ENCODE measurements around the gene SPOCD1. TPM values are rescaled to one million over a fixed set of nuclear protein-coding genes. Genes with fewer than 3 reads are reported as not detected.

Gene SPOCD1
- total and polyA plus RNA-seq, 4 donors, result under 0.01 to 0.19 (median 0.12) TPM; not detected in 1

- TF ChIP-seq, protein P1, sequence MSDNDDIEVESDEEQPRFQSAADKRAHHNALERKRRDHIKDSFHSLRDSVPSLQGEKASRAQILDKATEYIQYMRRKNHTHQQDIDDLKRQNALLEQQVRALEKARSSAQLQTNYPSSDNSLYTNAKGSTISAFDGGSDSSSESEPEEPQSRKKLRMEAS (IDR thresholded peaks at IDR 0.05), result no peak
- TF ChIP-seq, protein P2, sequence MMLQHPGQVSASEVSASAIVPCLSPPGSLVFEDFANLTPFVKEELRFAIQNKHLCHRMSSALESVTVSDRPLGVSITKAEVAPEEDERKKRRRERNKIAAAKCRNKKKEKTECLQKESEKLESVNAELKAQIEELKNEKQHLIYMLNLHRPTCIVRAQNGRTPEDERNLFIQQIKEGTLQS (IDR thresholded peaks at IDR 0.05), result no peak
- Histone ChIP-seq H3K36me3 (ENCODE audit: control insufficient read depth in 4 of 4, insufficient read depth in 3 of 4, low read depth in 1 of 4, low read length in 3 of 4) (no peaks in the 10 kb centered on the region), H3K4me1 (ENCODE audit: control insufficient read depth in 4 of 4, insufficient read depth in 4 of 4, low read length in 3 of 4) (peaks cover 3 to 20% (median 9%) of the 10 kb centered on the region in 4 donors), H3K4me3 (ENCODE audit: low read depth in 1 of 3, low read length in 3 of 3) (peak overlapping the region in 1 of 3 donors; percentile 63), H3K9ac (ENCODE audit: low read depth in 1 of 2, low read length in 2 of 2) (no peak overlapping the region), H3K27me3 (ENCODE audit: control insufficient read depth in 4 of 4, insufficient read depth in 4 of 4, low read length in 3 of 4) (peaks cover 2 to 23% (median 8%) of the 10 kb centered on the region in 4 donors), H3K9me3 (ENCODE audit: control insufficient read depth in 4 of 4, low read length in 3 of 4) (no peaks in the 10 kb centered on the region), H3K27ac (ENCODE audit: low read depth in 1 of 2, low read length in 2 of 2) (no peak overlapping the region)
- DNase-seq (ENCODE audit: low spot score), result no peak
- WGBS, result 1% methylated on average over 93 of the region's 93 CpGs
Measured at GRCh38 chr1:31763671-31764311, 52.0 kb downstream of the SPOCD1 start.

DNA sequence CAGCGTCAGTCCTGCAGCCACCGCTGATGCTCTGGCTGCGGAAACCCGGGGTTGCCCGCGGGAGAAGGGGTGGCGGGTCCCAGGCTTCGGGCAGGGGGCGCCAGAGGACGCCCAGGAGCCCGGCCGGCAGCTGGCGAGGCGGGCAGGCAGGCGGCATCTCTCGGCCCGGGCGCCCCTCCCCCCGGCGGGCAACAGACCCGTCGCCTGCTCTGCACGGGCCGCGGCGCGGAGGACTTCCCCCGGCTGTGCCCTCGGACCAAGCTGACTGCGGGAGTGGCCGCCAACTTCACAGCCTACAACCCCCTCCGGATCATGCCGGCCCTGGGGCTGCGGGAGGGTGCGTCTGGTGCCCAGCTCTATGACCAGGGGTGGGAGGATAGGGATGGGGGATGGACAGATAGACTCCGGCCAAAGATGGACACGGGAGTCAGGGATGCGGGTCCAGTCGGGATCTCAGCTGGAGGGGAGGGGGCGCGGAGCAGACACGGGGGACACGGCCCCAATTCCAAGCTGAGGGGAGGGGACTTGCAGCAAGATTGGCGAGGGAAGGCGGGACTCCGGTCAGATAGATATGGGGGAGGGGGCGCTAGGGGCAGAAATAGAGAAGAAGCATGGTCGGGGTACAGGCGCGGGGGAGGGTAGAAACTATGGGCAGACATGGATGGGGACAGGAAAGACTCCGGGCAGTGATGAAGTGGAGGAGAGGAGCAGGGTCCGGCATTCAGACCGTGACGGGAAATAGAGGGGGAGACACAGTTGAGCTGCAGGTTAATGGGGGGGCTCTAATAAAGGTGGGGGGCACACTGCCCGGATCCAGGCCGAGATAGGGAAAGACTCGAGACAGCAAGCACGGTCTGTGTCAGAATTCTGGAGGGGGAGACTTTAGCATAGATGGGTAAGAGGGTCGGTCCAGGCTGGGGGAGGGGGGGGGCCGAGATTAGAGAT, 52.8 kb downstream of the SPOCD1 start:
- DNase-seq (ENCODE audit: low spot score), result peak; percentile 50
- H3K27me3 ChIP-seq (ENCODE audit: control insufficient read depth in 4 of 4, insufficient read depth in 4 of 4, low read length in 3 of 4), result peaks cover 2 to 23% (median 8%) of the 10 kb centered on the region in 4 donors
- H3K9ac ChIP-seq (ENCODE audit: low read depth in 1 of 2, low read length in 2 of 2), result no peak overlapping the region

More for the DNA sequence above, 52.8 kb downstream of the SPOCD1 start:
- Histone ChIP-seq H3K9me3 (ENCODE audit: control insufficient read depth in 4 of 4, low read length in 3 of 4) (no peaks in the 10 kb centered on the region), H3K4me1 (ENCODE audit: control insufficient read depth in 4 of 4, insufficient read depth in 4 of 4, low read length in 3 of 4) (peaks cover 3 to 20% (median 9%) of the 10 kb centered on the region in 4 donors), H3K4me3 (ENCODE audit: low read depth in 1 of 3, low read length in 3 of 3) (peak overlapping the region in 1 of 3 donors; percentile 63), H3K27ac (ENCODE audit: low read depth in 1 of 2, low read length in 2 of 2) (no peak overlapping the region), H3K36me3 (ENCODE audit: control insufficient read depth in 4 of 4, insufficient read depth in 3 of 4, low read depth in 1 of 4, low read length in 3 of 4) (no peaks in the 10 kb centered on the region)
- no peak for TF ChIP-seq HNF4A (conservative IDR thresholded peaks at IDR 0.05)
- no peak for TF ChIP-seq FOXA1 (IDR thresholded peaks at IDR 0.05)
- TF ChIP-seq ZBTB33 (IDR thresholded peaks at IDR 0.05), result no peak
- TF ChIP-seq RXRA (IDR thresholded peaks at IDR 0.05), result no peak
- TF ChIP-seq, protein P3, sequence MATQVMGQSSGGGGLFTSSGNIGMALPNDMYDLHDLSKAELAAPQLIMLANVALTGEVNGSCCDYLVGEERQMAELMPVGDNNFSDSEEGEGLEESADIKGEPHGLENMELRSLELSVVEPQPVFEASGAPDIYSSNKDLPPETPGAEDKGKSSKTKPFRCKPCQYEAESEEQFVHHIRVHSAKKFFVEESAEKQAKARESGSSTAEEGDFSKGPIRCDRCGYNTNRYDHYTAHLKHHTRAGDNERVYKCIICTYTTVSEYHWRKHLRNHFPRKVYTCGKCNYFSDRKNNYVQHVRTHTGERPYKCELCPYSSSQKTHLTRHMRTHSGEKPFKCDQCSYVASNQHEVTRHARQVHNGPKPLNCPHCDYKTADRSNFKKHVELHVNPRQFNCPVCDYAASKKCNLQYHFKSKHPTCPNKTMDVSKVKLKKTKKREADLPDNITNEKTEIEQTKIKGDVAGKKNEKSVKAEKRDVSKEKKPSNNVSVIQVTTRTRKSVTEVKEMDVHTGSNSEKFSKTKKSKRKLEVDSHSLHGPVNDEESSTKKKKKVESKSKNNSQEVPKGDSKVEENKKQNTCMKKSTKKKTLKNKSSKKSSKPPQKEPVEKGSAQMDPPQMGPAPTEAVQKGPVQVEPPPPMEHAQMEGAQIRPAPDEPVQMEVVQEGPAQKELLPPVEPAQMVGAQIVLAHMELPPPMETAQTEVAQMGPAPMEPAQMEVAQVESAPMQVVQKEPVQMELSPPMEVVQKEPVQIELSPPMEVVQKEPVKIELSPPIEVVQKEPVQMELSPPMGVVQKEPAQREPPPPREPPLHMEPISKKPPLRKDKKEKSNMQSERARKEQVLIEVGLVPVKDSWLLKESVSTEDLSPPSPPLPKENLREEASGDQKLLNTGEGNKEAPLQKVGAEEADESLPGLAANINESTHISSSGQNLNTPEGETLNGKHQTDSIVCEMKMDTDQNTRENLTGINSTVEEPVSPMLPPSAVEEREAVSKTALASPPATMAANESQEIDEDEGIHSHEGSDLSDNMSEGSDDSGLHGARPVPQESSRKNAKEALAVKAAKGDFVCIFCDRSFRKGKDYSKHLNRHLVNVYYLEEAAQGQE (IDR thresholded peaks at IDR 0.05), result no peak
- no peak for TF ChIP-seq NR2F2 (IDR thresholded peaks at IDR 0.05)
- no peak for TF ChIP-seq TAF1 (conservative IDR thresholded peaks at IDR 0.05)
- TF ChIP-seq, protein P4, sequence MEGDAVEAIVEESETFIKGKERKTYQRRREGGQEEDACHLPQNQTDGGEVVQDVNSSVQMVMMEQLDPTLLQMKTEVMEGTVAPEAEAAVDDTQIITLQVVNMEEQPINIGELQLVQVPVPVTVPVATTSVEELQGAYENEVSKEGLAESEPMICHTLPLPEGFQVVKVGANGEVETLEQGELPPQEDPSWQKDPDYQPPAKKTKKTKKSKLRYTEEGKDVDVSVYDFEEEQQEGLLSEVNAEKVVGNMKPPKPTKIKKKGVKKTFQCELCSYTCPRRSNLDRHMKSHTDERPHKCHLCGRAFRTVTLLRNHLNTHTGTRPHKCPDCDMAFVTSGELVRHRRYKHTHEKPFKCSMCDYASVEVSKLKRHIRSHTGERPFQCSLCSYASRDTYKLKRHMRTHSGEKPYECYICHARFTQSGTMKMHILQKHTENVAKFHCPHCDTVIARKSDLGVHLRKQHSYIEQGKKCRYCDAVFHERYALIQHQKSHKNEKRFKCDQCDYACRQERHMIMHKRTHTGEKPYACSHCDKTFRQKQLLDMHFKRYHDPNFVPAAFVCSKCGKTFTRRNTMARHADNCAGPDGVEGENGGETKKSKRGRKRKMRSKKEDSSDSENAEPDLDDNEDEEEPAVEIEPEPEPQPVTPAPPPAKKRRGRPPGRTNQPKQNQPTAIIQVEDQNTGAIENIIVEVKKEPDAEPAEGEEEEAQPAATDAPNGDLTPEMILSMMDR (IDR thresholded peaks at IDR 0.05; ENCODE audit: low read depth, low read length, missing input control), result peak; percentile 44
- TF ChIP-seq, protein P2 (IDR thresholded peaks at IDR 0.05), result no peak
- TF ChIP-seq, protein P1 (IDR thresholded peaks at IDR 0.05), result no peak
- TF ChIP-seq RAD21 (IDR thresholded peaks at IDR 0.05), result peak in 1 of 2 donors; percentile 41
- TF ChIP-seq FOXA2 (IDR thresholded peaks at IDR 0.05), result no peak
- WGBS, result 2% methylated on average over 60 of the region's 60 CpGs

All from liver (tissue), 9 donors.